Activated naive CD4-positive, alpha-beta T cell treated with anti-CD3 and anti-CD28 coated beads, Interleukin-2, amount 10 ng/mL, durations not matched to agents 7 days and 5 days (primary cell): ENCODE data around the gene SLC9A8.
A peak's percentile ranks its signal among the peaks of the same experiment; 100 is the strongest.

Experiments
- CTCF ChIA-PET: fragments of 350-600 bp; sonication (Branson Sonifier 250); formaldehyde crosslinking; loops from one replicate; lab custom pipeline; 2021; ENCODE audit warnings: antibody characterized with exemption; lab: Charles Lee
- DNase-seq: peaks from one replicate; pipeline ENCODE4 v3.0.0-alpha.2; 2020
- H3K27ac Mint-ChIP-seq: one replicate; pipeline ENCODE4 v1.8.0; 2021; ENCODE audit warnings: mild to moderate bottlenecking, moderate library complexity, mixed read lengths
- H3K27me3 Mint-ChIP-seq: one replicate; pipeline ENCODE4 v1.8.0; 2021; ENCODE audit warnings: mild to moderate bottlenecking, mixed read lengths
- H3K36me3 Mint-ChIP-seq: one replicate; pipeline ENCODE4 v1.8.0; 2021; ENCODE audit warnings: mixed read lengths
- H3K4me1 Mint-ChIP-seq: one replicate; pipeline ENCODE4 v1.8.0; 2021; ENCODE audit warnings: mixed read lengths
- H3K4me3 Mint-ChIP-seq: one replicate; pipeline ENCODE4 v1.8.0; 2021; ENCODE audit warnings: mild to moderate bottlenecking, moderate library complexity, mixed read lengths
- H3K9me3 Mint-ChIP-seq: one replicate; pipeline ENCODE4 v1.8.0; 2021; ENCODE audit warnings: mixed read lengths

SLC9A8 gene

GRCh38 chr20:49872056-49872455 is 59.4 kb downstream of the SLC9A8 start:
- no peak overlapping the region for H3K4me3 Mint-ChIP-seq
- DNase-seq = no peak
- no peaks in the 10 kb centered on the region for H3K27me3 Mint-ChIP-seq
- CTCF ChIA-PET = interaction anchor here (0.6 to 1.4 kb wide), 2 partner anchors 16 to 356 kb away, joined by 3 to 6 read pairs; no protein-coding TSS in a partner anchor
- no peaks in the 10 kb centered on the region for H3K9me3 Mint-ChIP-seq
- H3K4me1 Mint-ChIP-seq = no peaks in the 10 kb centered on the region
- H3K36me3 Mint-ChIP-seq = peaks cover 30% of the 10 kb centered on the region
- H3K27ac Mint-ChIP-seq = no peak overlapping the region

GRCh38 chr20:49874696-49875095 is 62.1 kb downstream of the SLC9A8 start:
- Mint-ChIP-seq H3K36me3 (peaks cover 34% of the 10 kb centered on the region), H3K27me3 (no peaks in the 10 kb centered on the region), H3K9me3 (no peaks in the 10 kb centered on the region), H3K4me1 (no peaks in the 10 kb centered on the region), H3K4me3 (no peak overlapping the region), H3K27ac (no peak overlapping the region)
- CTCF ChIA-PET = interaction anchor here (0.9 to 1.7 kb wide), 2 partner anchors 12 to 28 kb away, joined by 3 to 5 read pairs; no protein-coding TSS in a partner anchor
- DNase-seq = no peak

GRCh38 chr20:49877386-49877921 is 64.8 kb downstream of the SLC9A8 start:
- peaks cover 39% of the 10 kb centered on the region for H3K36me3 Mint-ChIP-seq
- H3K27ac Mint-ChIP-seq = no peak overlapping the region
- H3K27me3 Mint-ChIP-seq = no peaks in the 10 kb centered on the region
- no peaks in the 10 kb centered on the region for H3K4me1 Mint-ChIP-seq
- H3K9me3 Mint-ChIP-seq = no peaks in the 10 kb centered on the region
- no peak for DNase-seq
- no peak overlapping the region for H3K4me3 Mint-ChIP-seq
- CTCF ChIA-PET = no interaction called here

- Mint-ChIP-seq H3K27me3 (no peaks in the 10 kb centered on the region), H3K9me3 (no peaks in the 10 kb centered on the region), H3K27ac (no peak overlapping the region), H3K4me1 (no peaks in the 10 kb centered on the region), H3K4me3 (no peak overlapping the region), H3K36me3 (peaks cover 47% of the 10 kb centered on the region)
- no peak for DNase-seq
- CTCF ChIA-PET = no interaction called here
Measured at GRCh38 chr20:49878977-49879376, 66.3 kb downstream of the SLC9A8 start.

- DNase-seq = no peak
- no peaks in the 10 kb centered on the region for H3K4me1 Mint-ChIP-seq
- H3K27me3 Mint-ChIP-seq = no peaks in the 10 kb centered on the region
- CTCF ChIA-PET = no interaction called here
- H3K36me3 Mint-ChIP-seq = peaks cover 45% of the 10 kb centered on the region
- no peaks in the 10 kb centered on the region for H3K9me3 Mint-ChIP-seq
- no peak overlapping the region for H3K27ac Mint-ChIP-seq
- H3K4me3 Mint-ChIP-seq = no peak overlapping the region
Measured at GRCh38 chr20:49880177-49880576, 67.5 kb downstream of the SLC9A8 start.

GRCh38 chr20:49880724-49881445 is 68.3 kb downstream of the SLC9A8 start:
- no peaks in the 10 kb centered on the region for H3K27me3 Mint-ChIP-seq
- no peak for DNase-seq
- H3K9me3 Mint-ChIP-seq = no peaks in the 10 kb centered on the region
- H3K4me3 Mint-ChIP-seq = no peak overlapping the region
- CTCF ChIA-PET = no interaction called here
- peaks cover 43% of the 10 kb centered on the region for H3K36me3 Mint-ChIP-seq
- no peaks in the 10 kb centered on the region for H3K4me1 Mint-ChIP-seq
- H3K27ac Mint-ChIP-seq = no peak overlapping the region

- Mint-ChIP-seq H3K9me3 (no peaks in the 10 kb centered on the region), H3K4me3 (no peak overlapping the region), H3K36me3 (peaks cover 50% of the 10 kb centered on the region), H3K27me3 (no peaks in the 10 kb centered on the region), H3K27ac (no peak overlapping the region), H3K4me1 (no peaks in the 10 kb centered on the region)
- no peak for DNase-seq
- CTCF ChIA-PET = no interaction called here
Measured at GRCh38 chr20:49882171-49882970, 69.7 kb downstream of the SLC9A8 start.

GRCh38 chr20:49883246-49883802 is 70.7 kb downstream of the SLC9A8 start:
- no peak overlapping the region for H3K27ac Mint-ChIP-seq
- DNase-seq = no peak
- no peaks in the 10 kb centered on the region for H3K27me3 Mint-ChIP-seq
- CTCF ChIA-PET = no interaction called here
- no peaks in the 10 kb centered on the region for H3K4me1 Mint-ChIP-seq
- H3K4me3 Mint-ChIP-seq = no peak overlapping the region
- peaks cover 50% of the 10 kb centered on the region for H3K36me3 Mint-ChIP-seq
- H3K9me3 Mint-ChIP-seq = no peaks in the 10 kb centered on the region

- CTCF ChIA-PET = interaction anchor here (1.3 to 3.2 kb wide), 3 partner anchors 12 to 277 kb away, joined by 5 to 10 read pairs (median 5); no protein-coding TSS in a partner anchor
- Mint-ChIP-seq H3K9me3 (no peaks in the 10 kb centered on the region), H3K4me1 (no peaks in the 10 kb centered on the region), H3K36me3 (peaks cover 54% of the 10 kb centered on the region), H3K4me3 (no peak overlapping the region), H3K27me3 (no peaks in the 10 kb centered on the region), H3K27ac (no peak overlapping the region)
- no peak for DNase-seq
Measured at GRCh38 chr20:49885558-49886332, 73.1 kb downstream of the SLC9A8 start.

GRCh38 chr20:49886571-49887213 is 74.1 kb downstream of the SLC9A8 start:
- CTCF ChIA-PET = interaction anchor here (0.6 to 3.3 kb wide), 10 partner anchors 10 to 278 kb away, joined by 3 to 11 read pairs (median 4); no protein-coding TSS in a partner anchor
- no peak for DNase-seq
- Mint-ChIP-seq H3K4me3 (no peak overlapping the region), H3K9me3 (no peaks in the 10 kb centered on the region), H3K4me1 (no peaks in the 10 kb centered on the region), H3K36me3 (peaks cover 49% of the 10 kb centered on the region), H3K27me3 (no peaks in the 10 kb centered on the region), H3K27ac (no peak overlapping the region)

- no peak for DNase-seq
- no peaks in the 10 kb centered on the region for H3K27me3 Mint-ChIP-seq
- H3K27ac Mint-ChIP-seq = peak overlapping the region; percentile 70
- H3K4me1 Mint-ChIP-seq = no peaks in the 10 kb centered on the region
- no peak overlapping the region for H3K4me3 Mint-ChIP-seq
- CTCF ChIA-PET = interaction anchor here (0.6 to 3.3 kb wide), 14 partner anchors 9 to 541 kb away, joined by 3 to 11 read pairs (median 4); partner anchors contain the start of gene RNF114
- no peaks in the 10 kb centered on the region for H3K9me3 Mint-ChIP-seq
- H3K36me3 Mint-ChIP-seq = peaks cover 44% of the 10 kb centered on the region
Measured at GRCh38 chr20:49887251-49888211, 74.9 kb downstream of the SLC9A8 start.

- H3K27me3 Mint-ChIP-seq = no peaks in the 10 kb centered on the region
- no peak overlapping the region for H3K4me3 Mint-ChIP-seq
- peaks cover 4% of the 10 kb centered on the region for H3K4me1 Mint-ChIP-seq
- DNase-seq = peak; percentile 66
- no peak overlapping the region for H3K27ac Mint-ChIP-seq
- H3K36me3 Mint-ChIP-seq = peaks cover 40% of the 10 kb centered on the region
- CTCF ChIA-PET = interaction anchor here (1.1 to 3.3 kb wide), 12 partner anchors 13 to 542 kb away, joined by 3 to 11 read pairs (median 4); partner anchors contain the start of gene RNF114
- no peaks in the 10 kb centered on the region for H3K9me3 Mint-ChIP-seq
Measured at GRCh38 chr20:49888212-49889000, 75.8 kb downstream of the SLC9A8 start.
